ENCODE data around the gene GAS2L1.
A peak's percentile ranks its signal among the peaks of the same experiment; 100 is the strongest.
"Not testable (repeated sequence)": the region's sequence is repeated elsewhere in the genome, so short reads cannot be mapped to it uniquely, and the experiment has no call there.

The GAS2L1 gene

GRCh38 chr22:29342577-29343312 lies 36.3 kb downstream of the GAS2L1 start:
- DNase-seq (ENCODE audit: low read depth), result no peak

- peak; percentile 31 for DNase-seq (ENCODE audit: low read depth)
Observed at GRCh38 chr22:29343313-29343805, 36.9 kb downstream of the GAS2L1 start.

GRCh38 chr22:29344137-29344536 lies 37.7 kb downstream of the GAS2L1 start:
- DNase-seq (ENCODE audit: low read depth), result peak; percentile 90

GRCh38 chr22:29344889-29345288 lies 38.4 kb downstream of the GAS2L1 start:
- DNase-seq (ENCODE audit: low read depth), result not testable (repeated sequence)

- no peak for DNase-seq (ENCODE audit: low read depth)
Observed at GRCh38 chr22:29345932-29346331, 39.5 kb downstream of the GAS2L1 start.

GRCh38 chr22:29346659-29347058 lies 40.2 kb downstream of the GAS2L1 start:
- DNase-seq (ENCODE audit: low read depth), result no peak

- DNase-seq (ENCODE audit: low read depth), result no peak
Observed at GRCh38 chr22:29348041-29348440, 41.6 kb downstream of the GAS2L1 start.

GRCh38 chr22:29348956-29349355 lies 42.5 kb downstream of the GAS2L1 start:
- DNase-seq (ENCODE audit: low read depth), result no peak

- DNase-seq (ENCODE audit: low read depth), result no peak
Observed at GRCh38 chr22:29351042-29351441, 44.6 kb downstream of the GAS2L1 start.

GRCh38 chr22:29351891-29352290 lies 45.4 kb downstream of the GAS2L1 start:
- DNase-seq (ENCODE audit: low read depth), result no peak

GRCh38 chr22:29352778-29353177 lies 46.3 kb downstream of the GAS2L1 start:
- no peak for DNase-seq (ENCODE audit: low read depth)

GRCh38 chr22:29353286-29353685 lies 46.8 kb downstream of the GAS2L1 start:
- no peak for DNase-seq (ENCODE audit: low read depth)

GRCh38 chr22:29353860-29354259 lies 47.4 kb downstream of the GAS2L1 start:
- DNase-seq (ENCODE audit: low read depth), result no peak

- not testable (repeated sequence) for DNase-seq (ENCODE audit: low read depth)
Observed at GRCh38 chr22:29357193-29357890, 50.9 kb downstream of the GAS2L1 start.

GRCh38 chr22:29359469-29359868 lies 53.0 kb downstream of the GAS2L1 start:
- DNase-seq (ENCODE audit: low read depth), result no peak

Measured in GM04503 (cell line).